B cell (primary cell): ENCODE data around the gene CAPN15. TPM values are rescaled to one million over a fixed set of nuclear protein-coding genes. Genes with fewer than 3 reads are reported as not detected.
"Not testable (repeated sequence)": the region's sequence is repeated elsewhere in the genome, so short reads cannot be mapped to it uniquely, and the experiment has no call there.

ENCODE experiments used
- ATAC-seq: fragments of 200-7000 bp; cut with Tn5 transposase; one replicate; pipeline ENCODE4 v1.10.0; 2021; ENCODE audit warnings: low read depth, mild to moderate bottlenecking, moderate number of reproducible peaks, moderate library complexity
- CTCF ChIA-PET: fragments of 350-600 bp; sonication (Branson Sonifier 250); formaldehyde crosslinking; loops from one replicate; lab custom pipeline; 2021; ENCODE audit warnings: antibody characterized with exemption, inconsistent platforms; lab: Charles Lee
- POLR2A ChIA-PET: fragments of 350-600 bp; sonication (Branson Sonifier 250); formaldehyde crosslinking; loops from one replicate; lab custom pipeline; 2021; ENCODE audit warnings: antibody characterized with exemption; lab: Charles Lee
- DNase-seq: peaks from one replicate; pipeline ENCODE4 v3.0.0; 2013
- H2AFZ ChIP-seq: 2 replicates; pipeline ENCODE4 v1.6.1; 2012; ENCODE audit warnings: mild to moderate bottlenecking, low read depth, low read length; ENCODE audit not compliant: insufficient read depth, poor library complexity, severe bottlenecking
- H3K27ac ChIP-seq, 2 donors: 1 replicate in 1 of 2; 2 replicates in 1 of 2; pipeline ENCODE4 v1.5.1; 2012 to 2013; ENCODE audit warnings: low read length in 2 of 2, mild to moderate bottlenecking in 2 of 2, moderate library complexity in 1 of 2
- H3K27me3 ChIP-seq, 4 experiments: fragments of 200-600 bp in 1 of 4; sonication (generic) in 1 of 4; replicated peaks in 1 of 4; 1 replicate in 2 of 4; 2 replicates in 2 of 4; pipeline versions ENCODE4 v1.6.1 to v1.7.0; 2013 to 2016; ENCODE audit warnings: low read length in 3 of 4, mild to moderate bottlenecking in 2 of 4, mixed read lengths in 1 of 4, moderate library complexity in 1 of 4; ENCODE audit not compliant: insufficient read depth in 4 of 4, control insufficient read depth in 3 of 4; ENCODE audit errors: control extremely low read depth in 1 of 4
- H3K36me3 ChIP-seq, 2 experiments: replicated peaks in 1 of 2; 1 replicate in 1 of 2; 2 replicates in 1 of 2; pipeline versions ENCODE4 v1.6.1 to v1.7.1; 2013; ENCODE audit warnings: low read length in 1 of 2; ENCODE audit not compliant: insufficient read depth in 2 of 2, control insufficient read depth in 1 of 2; ENCODE audit errors: control extremely low read depth in 1 of 2, extremely low read depth in 1 of 2
- H3K4me1 ChIP-seq, 2 donors: fragments of 200-600 bp in 1 of 2; sonication (generic) in 1 of 2; 1 replicate in 1 of 2; 2 replicates in 1 of 2; pipeline versions ENCODE4 v1.5.1 to v1.6.1; 2013 to 2017; ENCODE audit warnings: low read length in 2 of 2; ENCODE audit not compliant: control insufficient read depth in 2 of 2, insufficient read depth in 2 of 2
- H3K4me2 ChIP-seq: replicated peaks from 2 replicates; pipeline ENCODE3; 2012; ENCODE audit warnings: mild to moderate bottlenecking, low read depth, low read length; ENCODE audit not compliant: poor library complexity, severe bottlenecking
- H3K4me3 ChIP-seq, 5 experiments: fragments of 200-600 bp in 1 of 5; sonication (generic) in 1 of 5; 1 replicate in 3 of 5; 2 replicates in 2 of 5; pipeline versions ENCODE4 v1.5.1 to v1.7.0; 2011 to 2016; ENCODE audit warnings: low read length in 4 of 5, mild to moderate bottlenecking in 4 of 5, low read depth in 2 of 5, control low read depth in 1 of 5, moderate library complexity in 1 of 5; ENCODE audit not compliant: insufficient read depth in 1 of 5; ENCODE audit errors: control extremely low read depth in 1 of 5, extremely low read depth in 1 of 5
- H3K79me2 ChIP-seq: fragments of 200-600 bp; sonication (generic); one replicate; pipeline ENCODE4 v1.6.0; 2016; ENCODE audit warnings: low read length; ENCODE audit not compliant: control insufficient read depth, insufficient read depth
- H3K9ac ChIP-seq: fragments of 200-600 bp; sonication (generic); 2 replicates; pipeline ENCODE4 v1.6.1; 2017; ENCODE audit warnings: mild to moderate bottlenecking, low read length, moderate library complexity
- H3K9me3 ChIP-seq, 3 donors: one replicate each; pipeline versions ENCODE4 v1.6.1 to v1.7.1; 2013; ENCODE audit warnings: low read length in 2 of 3; ENCODE audit not compliant: control insufficient read depth in 2 of 3, insufficient read depth in 1 of 3; ENCODE audit errors: control extremely low read depth in 1 of 3
- H4K20me1 ChIP-seq: 2 replicates; pipeline ENCODE4 v1.6.0; 2012; ENCODE audit warnings: mild to moderate bottlenecking, low read length; ENCODE audit not compliant: insufficient read depth, control insufficient read depth, poor library complexity, severe bottlenecking
- H3K27ac Mint-ChIP-seq: one replicate; pipeline ENCODE4 v1.8.0; 2021; ENCODE audit warnings: mixed read lengths
- H3K27me3 Mint-ChIP-seq: one replicate; pipeline ENCODE4 v1.8.0; 2021; ENCODE audit warnings: mixed read lengths
- H3K4me1 Mint-ChIP-seq: one replicate; pipeline ENCODE4 v1.8.0; 2021; ENCODE audit warnings: mixed read lengths
- H3K4me3 Mint-ChIP-seq: one replicate; pipeline ENCODE4 v1.8.0; 2021; ENCODE audit warnings: mixed read lengths
- H3K9me3 Mint-ChIP-seq: one replicate; pipeline ENCODE4 v1.8.0; 2022; ENCODE audit warnings: mixed read lengths; ENCODE audit not compliant: insufficient read depth
- CTCF ChIP-seq: fragments of 200-600 bp; IDR thresholded peaks from one replicate; pipeline ENCODE4 v1.8.0; 2022; ENCODE audit warnings: antibody characterized with exemption, mild to moderate bottlenecking
- EZH2 ChIP-seq: IDR thresholded peaks from 2 replicates; pipeline ENCODE4 v1.6.1; 2012; ENCODE audit warnings: borderline replicate concordance, low read depth, mild to moderate bottlenecking, moderate library complexity, low read length; ENCODE audit not compliant: insufficient read depth, poor library complexity, severe bottlenecking
- WGBS: methylation state at CpG from one replicate; pipeline ENCODE4 v1.1.5; 2013; ENCODE audit warnings: missing lambda C conversion rate; ENCODE audit not compliant: insufficient coverage; 5-methylcytosine and 5-hydroxymethylcytosine counted together
- intact Hi-C: fragments of 100-400 bp; cut with micrococcal nuclease; formaldehyde crosslinking; loops from one replicate; pipeline ENCODE4 v1.10.0; 2022
- polyA plus RNA-seq: library from polyadenylated mRNA; depleted of rRNA; stranded (reverse); fragments of >200 nt; gene quantifications from 2 replicates; pipeline ENCODE4 v1.2.3, GENCODE V29; 2012
- total RNA-seq, 2 donors: library from RNA; stranded (reverse); fragments of 120-200 nt in 1 of 2; gene quantifications; 1 replicate in 1 of 2; 2 replicates in 1 of 2; pipeline versions ENCODE4 v1.2.3 to v1.2.4, GENCODE V29; 2013 to 2022

CAPN15 gene
- total and polyA plus RNA-seq, 2 donors (not counting 1 experiment from before 2014, with no cell fraction given), result 67.2 to 77.2 TPM

DNA sequence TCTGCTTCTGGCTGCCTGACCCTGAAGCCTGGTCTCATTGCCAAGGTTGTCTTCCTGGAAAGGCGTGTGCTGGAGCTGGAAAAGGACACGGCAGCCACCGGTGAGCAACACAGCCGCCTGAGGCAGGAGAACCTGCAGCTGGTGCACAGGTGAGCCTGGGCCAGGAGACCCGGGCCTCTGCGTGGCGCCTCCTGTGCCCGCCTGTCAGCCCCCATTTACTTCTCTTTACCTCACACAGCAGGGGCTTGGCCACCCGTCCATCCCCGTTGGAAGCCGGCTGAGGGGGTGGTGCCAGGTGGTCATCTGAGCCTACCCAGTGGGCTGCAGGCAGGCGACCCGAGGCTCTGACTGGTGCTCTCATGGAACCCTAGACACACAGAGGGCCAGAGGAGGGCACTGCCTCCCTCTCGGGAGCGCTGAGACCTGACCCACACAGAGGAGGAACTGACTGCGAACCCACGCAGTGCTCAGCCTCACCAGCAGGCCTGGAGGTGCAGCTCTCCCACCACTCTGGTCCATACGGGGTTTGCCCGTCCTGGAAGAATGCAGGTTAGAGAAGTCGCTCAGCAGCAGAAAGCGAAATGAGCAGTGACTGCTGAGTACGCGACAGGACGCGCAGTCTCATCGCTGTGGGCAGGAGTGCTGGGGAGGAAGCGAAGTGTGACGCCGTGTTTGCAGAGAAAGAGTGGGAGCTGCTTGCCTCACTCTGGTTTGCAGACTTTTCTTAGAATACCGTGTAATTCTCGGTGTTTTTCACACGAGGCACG, 21.9 kb upstream of the CAPN15 start:
- no peaks in the 10 kb centered on the region for H3K27me3 Mint-ChIP-seq
- 97% methylated on average over 33 of the region's 33 CpGs for WGBS
- Histone ChIP-seq H3K4me2 (no peak overlapping the region), H3K27me3 (no peaks in the 10 kb centered on the region), H3K4me1 (no peaks in the 10 kb centered on the region), H3K27ac (no peak overlapping the region), H3K79me2 (no peaks in the 10 kb centered on the region), H3K9ac (no peak overlapping the region), H4K20me1 (no peaks in the 10 kb centered on the region), H3K9me3 (no peaks in the 10 kb centered on the region), H2AFZ (no peak overlapping the region), H3K36me3 (no peaks in the 10 kb centered on the region), H3K4me3 (no peak overlapping the region)
- TF ChIP-seq CTCF, result no peak
- no peak for TF ChIP-seq EZH2
- no peak overlapping the region for H3K27ac Mint-ChIP-seq
- no peak overlapping the region for H3K4me3 Mint-ChIP-seq
- POLR2A ChIA-PET, result no interaction called here
- H3K9me3 Mint-ChIP-seq, result no peaks in the 10 kb centered on the region
- CTCF ChIA-PET, result no interaction called here
- intact Hi-C loops, result no loop called here
- no peak for ATAC-seq
- no peak for DNase-seq
- no peaks in the 10 kb centered on the region for H3K4me1 Mint-ChIP-seq

GRCh38 chr16:506246-506546, 21.3 kb upstream of the CAPN15 start:
- Mint-ChIP-seq H3K27me3 (no peaks in the 10 kb centered on the region), H3K4me3 (no peak overlapping the region), H3K27ac (no peak overlapping the region), H3K4me1 (no peaks in the 10 kb centered on the region), H3K9me3 (no peaks in the 10 kb centered on the region)
- H3K9me3 ChIP-seq, result no peaks in the 10 kb centered on the region
- TF ChIP-seq EZH2, result no peak
- no peak for TF ChIP-seq CTCF
- no peak overlapping the region for H2AFZ ChIP-seq
- ChIA-PET POLR2A (no interaction called here), CTCF (no interaction called here)
- no peaks in the 10 kb centered on the region for H3K36me3 ChIP-seq
- H3K27ac ChIP-seq, result no peak overlapping the region
- DNase-seq (no peak), ATAC-seq (no peak)
- no peak overlapping the region for H3K4me3 ChIP-seq
- no peaks in the 10 kb centered on the region for H3K27me3 ChIP-seq
- no peaks in the 10 kb centered on the region for H4K20me1 ChIP-seq
- WGBS, result 94% methylated on average over 7 of the region's 7 CpGs
- no peaks in the 10 kb centered on the region for H3K79me2 ChIP-seq
- intact Hi-C loops, result no loop called here
- H3K9ac ChIP-seq, result no peak overlapping the region
- no peak overlapping the region for H3K4me2 ChIP-seq
- H3K4me1 ChIP-seq, result no peaks in the 10 kb centered on the region

DNA sequence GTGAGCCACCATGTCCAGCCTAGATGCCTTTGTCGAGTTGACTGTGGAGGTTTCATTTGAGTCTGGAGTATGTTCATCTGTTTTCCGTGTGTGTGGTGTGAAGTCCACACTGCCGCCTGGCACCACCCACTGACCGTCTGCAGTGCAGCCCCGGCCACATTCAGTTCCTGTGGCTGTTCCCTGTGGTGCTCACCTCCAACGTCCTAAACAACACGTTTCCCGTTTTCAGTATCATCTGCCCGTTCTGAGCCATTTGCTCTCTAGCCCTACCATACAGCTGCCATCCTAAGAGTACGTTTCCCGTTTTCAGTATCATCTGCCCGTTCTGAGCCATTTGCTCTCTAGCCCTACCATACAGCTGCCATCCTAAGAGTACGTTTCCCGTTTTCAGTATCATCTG, 20.0 kb upstream of the CAPN15 start:
- intact Hi-C loops, H2AFZ ChIP-seq, H3K9me3 ChIP-seq, H3K79me2 ChIP-seq, H3K4me2 ChIP-seq, H3K27me3 Mint-ChIP-seq, H3K27me3 ChIP-seq, H3K4me3 Mint-ChIP-seq, H3K27ac Mint-ChIP-seq, H4K20me1 ChIP-seq, H3K9me3 Mint-ChIP-seq, ATAC-seq, H3K4me1 Mint-ChIP-seq, DNase-seq, H3K4me3 ChIP-seq, H3K27ac ChIP-seq, H3K9ac ChIP-seq, H3K36me3 ChIP-seq, H3K4me1 ChIP-seq, POLR2A ChIA-PET: not testable (repeated sequence)
- CTCF ChIA-PET, result interaction anchor here (0.9 kb wide), 1 partner anchor 10 kb away, joined by 4 read pairs; no protein-coding TSS in a partner anchor
- 94% methylated on average over 12 of the region's 14 CpGs for WGBS
